Spleen (tissue), 11 donors: ENCODE measurements around the gene EXOC4. TPM values are rescaled to one million over a fixed set of nuclear protein-coding genes. Genes with fewer than 3 reads are reported as not detected.

Experiments used
- DNase-seq: peaks from one replicate; pipeline ENCODE4 v3.0.0-alpha.2; 2020
- H3K27ac ChIP-seq, 8 donors: fragments of 200-600 bp; sonication (generic) in 7 of 8; 1 replicate in 4 of 8; 2 replicates in 4 of 8; pipeline versions ENCODE4 v1.5.0 to v1.8.0; 2016 to 2021; ENCODE audit warnings: inconsistent platforms in 4 of 8, mild to moderate bottlenecking in 4 of 8, moderate library complexity in 1 of 8
- H3K27me3 ChIP-seq, 7 donors: fragments of 200-600 bp; sonication (generic) in 6 of 7; replicated peaks in 1 of 7; 1 replicate in 4 of 7; 2 replicates in 3 of 7; pipeline versions ENCODE4 v1.5.0 to v1.8.0; 2016 to 2021; ENCODE audit warnings: inconsistent platforms in 3 of 7, mild to moderate bottlenecking in 1 of 7
- H3K36me3 ChIP-seq, 6 donors: fragments of 200-600 bp; sonication (generic) in 5 of 6; 1 replicate in 4 of 6; 2 replicates in 2 of 6; pipeline versions ENCODE4 v1.5.0 to v1.8.0; 2016 to 2021; ENCODE audit warnings: inconsistent platforms in 2 of 6
- H3K4me1 ChIP-seq, 6 donors: fragments of 200-600 bp; sonication (generic) in 5 of 6; 1 replicate in 3 of 6; 2 replicates in 3 of 6; pipeline versions ENCODE4 v1.5.0 to v1.8.0; 2016 to 2021; ENCODE audit warnings: inconsistent platforms in 3 of 6
- H3K4me3 ChIP-seq, 8 donors: fragments of 200-600 bp; sonication (generic) in 7 of 8; 1 replicate in 4 of 8; 2 replicates in 4 of 8; pipeline versions ENCODE4 v1.5.0 to v1.8.0; 2016 to 2021; ENCODE audit warnings: inconsistent platforms in 4 of 8, mild to moderate bottlenecking in 4 of 8, moderate library complexity in 2 of 8
- H3K9me3 ChIP-seq, 8 donors: fragments of 200-600 bp; sonication (generic) in 7 of 8; 1 replicate in 4 of 8; 2 replicates in 4 of 8; pipeline versions ENCODE4 v1.5.0 to v1.8.0; 2016 to 2021; ENCODE audit warnings: inconsistent platforms in 4 of 8
- POLR2A ChIP-seq, 3 donors: fragments of 450-650 bp; IDR thresholded peaks; one replicate each; pipeline ENCODE4 v1.5.1; 2017; ENCODE audit warnings: antibody characterized with exemption in 3 of 3, mild to moderate bottlenecking in 1 of 3
- POLR2AphosphoS5 ChIP-seq, 3 donors: sonication (generic); formaldehyde crosslinking; IDR thresholded peaks; one replicate each; pipeline ENCODE4 v1.5.1; 2017; ENCODE audit warnings: antibody characterized with exemption in 3 of 3
- WGBS, 5 donors: extraction: QIAGEN DNeasy Blood & Tissue Kit in 3 of 5; methylation state at CpG; one replicate each; pipeline versions ENCODE4 v1.1.5 to v1.1.7; 2013 to 2018; 5-methylcytosine and 5-hydroxymethylcytosine counted together
- intact Hi-C: fragments of 100-400 bp; cut with DNase I; formaldehyde crosslinking; loops from one replicate; pipeline ENCODE4 v1.15.0; 2023; ENCODE audit warnings: low total_unique reads
- polyA plus RNA-seq, 3 donors: library from polyadenylated mRNA; stranded (reverse); fragments of 200-250 nt; gene quantifications; one replicate each; pipeline ENCODE4 v1.2.1, GENCODE V29; 2013
- total RNA-seq, 7 donors: library from RNA; depleted of rRNA in 3 of 7; stranded (reverse); fragments of >200 nt in 3 of 7; fragmentation: NEBNext Ultra II Directional in 4 of 7; extraction: Animal tissue kit (Norgen Biotek cat#: 25700) in 4 of 7; gene quantifications; one replicate each; pipeline versions ENCODE4 v1.1.0 to v1.2.1, GENCODE V29; 2016 to 2021
- TF ChIP-seq, protein P1 (sequence below), 11 experiments: fragments of 200-600 bp in 7 of 11; fragments of 450-650 bp in 4 of 11; sonication (generic) in 4 of 11; IDR thresholded peaks in 8 of 11; conservative IDR thresholded peaks in 3 of 11; 1 replicate in 7 of 11; 2 replicates in 4 of 11; pipeline versions ENCODE4 v1.4.0 to v1.8.0; 2016 to 2021; ENCODE audit warnings: antibody characterized with exemption in 11 of 11, inconsistent platforms in 4 of 11, mild to moderate bottlenecking in 1 of 11
- donor health status: healthy with polysubstance abuse.
- donor health status: DM: no; HTN: no; CAD: no; lungs with moderate emphysema.
- donor health status: DM: no; HTN: no; CAD: no.
- donor health status: Bipolar disorder and iron deficiency.
- donor health status: healthy.
- donor health status: DM: no; HTN: no; CAD: no.
- donor health status: DM: yes; HTN: yes; CAD: no.

Gene EXOC4
- total and polyA plus RNA-seq, 10 donors = 14.1 to 138 (median 102) TPM

DNA sequence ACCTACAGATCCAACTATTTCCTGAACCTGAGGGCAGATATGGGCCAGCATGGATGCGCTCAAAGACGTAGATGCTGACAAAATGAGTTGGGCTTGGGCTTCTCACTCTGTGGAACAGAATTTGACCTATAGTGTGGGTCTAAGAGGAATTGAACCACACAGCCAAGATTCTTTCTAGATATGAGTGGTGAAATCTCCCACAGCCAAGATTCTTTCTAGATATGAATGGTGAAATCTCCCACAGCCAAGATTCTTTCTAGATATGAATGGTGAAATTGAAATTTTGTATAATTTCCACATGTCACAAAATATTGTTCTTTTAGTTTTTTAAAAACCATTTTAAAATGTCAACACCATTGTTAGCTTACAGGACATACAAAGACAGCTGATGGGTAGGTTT is 658.8 kb downstream of the EXOC4 start:
- peaks cover 0 to 14% (median 2%) of the 10 kb centered on the region in 6 donors for H3K36me3 ChIP-seq
- H3K27me3 ChIP-seq = no peaks in the 10 kb centered on the region
- no peaks in the 10 kb centered on the region for H3K4me1 ChIP-seq
- intact Hi-C loops = no loop called here
- no peak overlapping the region for H3K27ac ChIP-seq
- no peaks in the 10 kb centered on the region for H3K9me3 ChIP-seq
- no peak for TF ChIP-seq POLR2AphosphoS5 (IDR thresholded peaks at IDR 0.05)
- TF ChIP-seq, protein P1, sequence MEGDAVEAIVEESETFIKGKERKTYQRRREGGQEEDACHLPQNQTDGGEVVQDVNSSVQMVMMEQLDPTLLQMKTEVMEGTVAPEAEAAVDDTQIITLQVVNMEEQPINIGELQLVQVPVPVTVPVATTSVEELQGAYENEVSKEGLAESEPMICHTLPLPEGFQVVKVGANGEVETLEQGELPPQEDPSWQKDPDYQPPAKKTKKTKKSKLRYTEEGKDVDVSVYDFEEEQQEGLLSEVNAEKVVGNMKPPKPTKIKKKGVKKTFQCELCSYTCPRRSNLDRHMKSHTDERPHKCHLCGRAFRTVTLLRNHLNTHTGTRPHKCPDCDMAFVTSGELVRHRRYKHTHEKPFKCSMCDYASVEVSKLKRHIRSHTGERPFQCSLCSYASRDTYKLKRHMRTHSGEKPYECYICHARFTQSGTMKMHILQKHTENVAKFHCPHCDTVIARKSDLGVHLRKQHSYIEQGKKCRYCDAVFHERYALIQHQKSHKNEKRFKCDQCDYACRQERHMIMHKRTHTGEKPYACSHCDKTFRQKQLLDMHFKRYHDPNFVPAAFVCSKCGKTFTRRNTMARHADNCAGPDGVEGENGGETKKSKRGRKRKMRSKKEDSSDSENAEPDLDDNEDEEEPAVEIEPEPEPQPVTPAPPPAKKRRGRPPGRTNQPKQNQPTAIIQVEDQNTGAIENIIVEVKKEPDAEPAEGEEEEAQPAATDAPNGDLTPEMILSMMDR (IDR thresholded peaks at IDR 0.05 in 8 of 11, conservative IDR thresholded peaks at IDR 0.05 in 3 of 11) = no peak
- no peak for DNase-seq
- 82 to 88% (median 87%) methylated on average over 2 of the region's 2 CpGs for WGBS, 5 donors
- H3K4me3 ChIP-seq = no peak overlapping the region

DNA sequence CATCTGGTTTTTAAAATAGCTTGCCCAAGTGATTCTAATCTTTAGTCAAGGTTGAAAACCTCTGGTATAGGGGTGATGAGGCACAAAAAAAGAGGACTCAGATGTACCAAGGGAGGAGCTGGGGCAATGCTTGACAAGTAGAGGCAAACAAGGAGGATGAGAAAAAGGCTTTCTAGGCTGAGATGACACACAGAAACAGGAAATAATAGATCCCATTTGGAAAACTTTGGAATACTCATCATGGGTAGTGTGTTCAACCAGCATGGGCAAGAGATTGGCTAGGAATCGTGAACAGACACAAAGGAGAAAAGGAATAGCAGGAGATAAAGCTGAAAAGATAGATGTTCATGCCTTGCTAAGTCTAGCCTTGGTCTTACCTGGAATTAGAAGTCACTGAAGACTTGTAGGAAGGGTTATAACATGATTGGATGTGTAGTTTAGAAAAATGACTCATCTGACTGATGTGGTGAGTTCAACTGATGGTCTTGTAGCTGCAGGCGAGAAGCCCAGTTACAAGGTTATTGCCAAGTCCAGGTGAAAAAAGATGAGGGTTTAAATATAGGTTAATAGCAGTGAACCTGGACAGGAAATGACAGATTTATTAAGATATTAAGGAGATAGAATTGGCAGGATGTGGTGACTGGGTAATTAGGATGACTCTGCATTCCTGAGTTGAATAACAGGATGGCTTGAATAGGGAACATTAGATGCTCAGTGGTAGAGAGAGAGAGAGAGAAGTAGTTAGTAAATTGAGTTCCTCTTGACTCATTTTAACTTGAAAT is 660.2 kb downstream of the EXOC4 start:
- Histone ChIP-seq H3K36me3 (peaks cover 0 to 28% (median 4%) of the 10 kb centered on the region in 6 donors), H3K27ac (no peak overlapping the region), H3K4me3 (no peak overlapping the region), H3K9me3 (no peaks in the 10 kb centered on the region), H3K4me1 (no peaks in the 10 kb centered on the region), H3K27me3 (no peaks in the 10 kb centered on the region)
- 85 to 98% (median 91%) methylated on average over 2 of the region's 2 CpGs for WGBS, 5 donors
- no peak for TF ChIP-seq POLR2A (IDR thresholded peaks at IDR 0.05)
- TF ChIP-seq POLR2AphosphoS5 (IDR thresholded peaks at IDR 0.05) = no peak
- TF ChIP-seq, protein P1 (IDR thresholded peaks at IDR 0.05 in 8 of 11, conservative IDR thresholded peaks at IDR 0.05 in 3 of 11) = no peak
- intact Hi-C loops = no loop called here
- no peak for DNase-seq

GRCh38 chr7:133916621-133917020 is 663.7 kb downstream of the EXOC4 start:
- peaks cover under 1 to 30% (median 23%) of the 10 kb centered on the region in 8 donors for H3K9me3 ChIP-seq
- H3K27me3 ChIP-seq = no peaks in the 10 kb centered on the region
- no peaks in the 10 kb centered on the region for H3K4me1 ChIP-seq
- no peak overlapping the region for H3K27ac ChIP-seq
- intact Hi-C loops = no loop called here
- 93 to 99% (median 97%) methylated on average over 3 of the region's 3 CpGs for WGBS, 5 donors
- TF ChIP-seq POLR2A (IDR thresholded peaks at IDR 0.05) (no peak), POLR2AphosphoS5 (IDR thresholded peaks at IDR 0.05) (no peak)
- TF ChIP-seq, protein P1 (IDR thresholded peaks at IDR 0.05 in 8 of 11, conservative IDR thresholded peaks at IDR 0.05 in 3 of 11) = no peak
- DNase-seq = no peak
- H3K4me3 ChIP-seq = no peak overlapping the region
- H3K36me3 ChIP-seq = peaks cover 4 to 62% (median 14%) of the 10 kb centered on the region in 6 donors

- H3K9me3 ChIP-seq = peaks cover 6 to 39% (median 33%) of the 10 kb centered on the region in 8 donors
- DNase-seq = no peak
- H3K4me1 ChIP-seq = no peaks in the 10 kb centered on the region
- intact Hi-C loops = no loop called here
- no peak overlapping the region for H3K4me3 ChIP-seq
- H3K27me3 ChIP-seq = no peaks in the 10 kb centered on the region
- H3K36me3 ChIP-seq = peaks cover 4 to 73% (median 14%) of the 10 kb centered on the region in 6 donors
- TF ChIP-seq, protein P1 (IDR thresholded peaks at IDR 0.05 in 8 of 11, conservative IDR thresholded peaks at IDR 0.05 in 3 of 11) = no peak
- TF ChIP-seq POLR2AphosphoS5 (IDR thresholded peaks at IDR 0.05) = no peak
- TF ChIP-seq POLR2A (IDR thresholded peaks at IDR 0.05) = no peak
- no peak overlapping the region for H3K27ac ChIP-seq
These were observed 666.9 kb downstream of the EXOC4 start for GRCh38 chr7:133919810-133920209.
